ACHN (cell line): ENCODE measurements around the gene SGPP1.
"Not testable (repeated sequence)": the region's sequence is repeated elsewhere in the genome, so short reads cannot be mapped to it uniquely, and the experiment has no call there.

ENCODE experiments used
- DNase-seq: peaks from one replicate; pipeline ENCODE4 v3.0.0-alpha.2; 2015
- in situ Hi-C: cut with HindIII; loops from 2 replicates; pipeline ENCODE4 v1.10.0; 2017; ENCODE audit warnings: low sequenced_read_pairs, low pct_ligation_motif_present, low pct_unique_long_range_greater_than_20kb

SGPP1 gene, protein sequence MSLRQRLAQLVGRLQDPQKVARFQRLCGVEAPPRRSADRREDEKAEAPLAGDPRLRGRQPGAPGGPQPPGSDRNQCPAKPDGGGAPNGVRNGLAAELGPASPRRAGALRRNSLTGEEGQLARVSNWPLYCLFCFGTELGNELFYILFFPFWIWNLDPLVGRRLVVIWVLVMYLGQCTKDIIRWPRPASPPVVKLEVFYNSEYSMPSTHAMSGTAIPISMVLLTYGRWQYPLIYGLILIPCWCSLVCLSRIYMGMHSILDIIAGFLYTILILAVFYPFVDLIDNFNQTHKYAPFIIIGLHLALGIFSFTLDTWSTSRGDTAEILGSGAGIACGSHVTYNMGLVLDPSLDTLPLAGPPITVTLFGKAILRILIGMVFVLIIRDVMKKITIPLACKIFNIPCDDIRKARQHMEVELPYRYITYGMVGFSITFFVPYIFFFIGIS

DNA sequence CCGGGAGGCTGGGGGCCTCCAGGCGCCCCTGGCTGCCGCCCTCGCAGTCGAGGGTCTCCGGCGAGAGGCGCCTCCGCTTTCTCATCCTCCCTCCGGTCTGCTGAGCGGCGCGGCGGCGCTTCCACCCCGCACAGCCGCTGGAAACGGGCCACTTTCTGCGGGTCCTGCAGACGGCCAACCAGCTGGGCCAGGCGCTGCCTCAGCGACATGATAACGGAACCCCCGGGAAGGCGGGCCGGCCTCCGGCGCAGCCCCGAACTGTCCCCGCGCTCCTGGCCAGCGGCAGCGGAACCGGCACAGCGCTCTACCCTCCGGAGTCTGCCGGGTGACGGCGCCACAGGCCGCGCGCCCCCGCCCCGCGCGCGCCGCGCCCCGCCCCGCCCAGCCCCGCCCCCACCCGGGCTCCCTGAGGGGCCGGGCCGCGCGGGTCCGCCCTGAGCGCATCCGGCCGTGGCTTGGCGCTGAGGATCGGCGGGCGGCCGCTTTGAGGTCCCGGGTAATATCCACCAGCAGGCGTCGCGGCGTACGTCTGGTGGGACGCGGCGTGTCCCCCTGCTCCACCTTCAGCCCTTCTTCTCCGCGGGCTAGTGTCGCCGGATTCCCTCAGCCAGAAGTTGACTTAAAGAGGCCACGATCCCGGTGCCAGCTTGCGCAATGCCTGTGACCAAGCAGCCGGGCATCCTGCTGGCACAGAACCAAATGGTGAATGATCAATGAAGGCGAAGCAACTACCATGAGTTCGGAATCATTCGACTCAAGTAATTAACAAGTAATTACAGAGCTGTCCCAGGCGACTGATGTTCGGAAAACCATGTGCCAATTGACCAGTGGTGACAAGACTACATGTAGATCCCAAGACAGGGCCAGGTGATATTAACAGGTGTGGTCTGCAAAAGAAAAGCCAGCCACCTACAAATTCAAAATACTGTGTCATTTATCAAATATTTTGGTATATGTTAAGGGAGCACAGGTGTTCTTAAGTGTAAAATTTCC lies at the start of gene SGPP1:
SGPP1 (minus strand) TSS at position 330 of the 993 bp plus-strand sequence; CDS start at position 209, 121 bp downstream.
- in situ Hi-C loops, result no loop called here
- peak; percentile 82 for DNase-seq

DNA sequence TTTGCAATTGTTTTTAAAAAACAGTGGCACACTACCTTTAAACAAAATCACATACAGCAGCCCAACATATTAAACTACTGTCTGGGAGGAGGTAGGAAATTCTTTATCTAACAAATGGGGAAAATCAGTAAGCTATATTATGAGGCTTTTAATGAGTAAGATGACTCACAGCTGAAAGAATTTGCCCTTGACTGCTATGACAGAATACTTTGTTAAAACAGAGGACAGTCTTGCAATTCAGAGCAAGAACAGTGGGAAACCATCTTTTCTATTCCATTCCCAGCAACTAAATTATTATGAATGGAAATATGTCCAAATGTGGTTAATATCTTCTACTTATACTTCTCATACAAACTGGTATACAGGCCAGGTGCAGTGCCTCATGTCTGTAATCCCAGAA lies 49.2 kb upstream of the SGPP1 start:
- in situ Hi-C loops, result no loop called here
- peak; percentile 53 for DNase-seq

DNA sequence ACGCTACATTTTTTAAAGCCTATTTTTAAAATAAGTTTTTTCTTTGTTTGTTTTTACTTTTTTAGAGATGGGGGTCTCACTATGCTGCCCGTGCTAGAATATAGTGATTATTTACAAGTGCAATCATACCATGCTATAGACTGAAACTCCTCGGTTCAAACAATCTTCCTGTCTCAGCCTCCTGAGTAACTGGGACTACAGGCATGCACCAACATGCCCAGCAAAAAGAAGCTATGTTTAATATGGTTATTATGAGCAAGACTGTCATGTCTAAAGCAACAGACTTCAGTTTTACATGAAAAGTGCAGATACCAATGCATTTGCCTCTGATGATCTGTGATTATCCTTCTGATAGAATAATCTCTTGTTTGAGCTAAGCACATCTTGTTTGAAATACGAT lies 45.6 kb upstream of the SGPP1 start:
- DNase-seq, result no peak
- in situ Hi-C loops, result no loop called here

DNA sequence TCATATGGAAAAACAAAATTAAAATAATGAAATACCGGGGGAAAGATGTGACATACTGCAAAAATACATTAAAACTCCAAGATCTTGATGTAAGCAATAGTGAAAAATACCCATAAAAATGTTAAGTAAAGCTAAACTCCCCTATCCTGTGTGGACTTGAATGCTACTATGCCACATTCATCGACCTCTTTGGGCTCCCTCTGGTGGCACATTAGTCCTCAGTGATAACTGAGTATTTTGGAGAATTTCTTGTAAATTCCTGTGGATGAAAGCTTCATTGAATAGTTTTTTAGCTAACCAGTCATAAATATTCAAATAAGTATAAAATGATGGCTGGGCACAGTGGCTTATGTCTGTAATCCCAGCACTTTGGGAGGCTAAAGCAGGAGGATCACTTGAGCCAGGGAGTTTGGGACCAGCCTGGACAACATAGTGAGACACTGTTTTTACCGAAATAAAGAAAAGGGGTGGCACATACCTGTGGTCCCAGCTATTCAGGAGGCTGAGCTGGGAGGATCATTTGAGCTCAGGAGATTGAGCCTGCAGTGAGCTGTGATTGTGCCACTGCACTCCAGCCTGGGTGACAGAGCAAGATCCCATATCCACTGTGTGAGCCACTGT lies 42.4 kb upstream of the SGPP1 start:
- DNase-seq, result peak; percentile 55
- in situ Hi-C loops, result no loop called here

GRCh38 chr14:63766611-63767010 lies 38.7 kb upstream of the SGPP1 start:
- DNase-seq, result no peak
- in situ Hi-C loops, result no loop called here

GRCh38 chr14:63764620-63765139 lies 36.8 kb upstream of the SGPP1 start:
- no peak for DNase-seq
- in situ Hi-C loops, result no loop called here

DNA sequence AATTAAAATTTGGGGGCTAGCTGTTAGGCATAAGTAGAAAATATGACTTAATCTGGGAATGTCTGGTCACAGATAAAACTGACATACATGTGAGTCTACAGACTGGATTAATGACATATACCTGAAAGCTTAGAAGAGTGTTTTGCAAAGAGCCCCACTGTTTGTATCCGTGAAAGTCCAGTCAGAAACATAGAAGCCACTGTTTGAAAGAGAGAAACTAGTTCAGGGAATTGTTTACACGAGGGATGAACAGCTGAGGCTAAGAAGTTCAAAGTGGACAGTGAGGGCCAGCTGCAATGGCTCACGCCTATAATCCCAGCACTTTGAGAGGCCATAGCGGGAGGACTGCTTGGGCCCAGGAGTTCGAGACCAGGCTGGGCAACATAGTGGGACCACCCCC lies 36.2 kb upstream of the SGPP1 start:
- DNase-seq, result no peak
- in situ Hi-C loops, result no loop called here

GRCh38 chr14:63761351-63762117 lies 33.7 kb upstream of the SGPP1 start:
- in situ Hi-C loops, result no loop called here
- DNase-seq, result no peak

DNA sequence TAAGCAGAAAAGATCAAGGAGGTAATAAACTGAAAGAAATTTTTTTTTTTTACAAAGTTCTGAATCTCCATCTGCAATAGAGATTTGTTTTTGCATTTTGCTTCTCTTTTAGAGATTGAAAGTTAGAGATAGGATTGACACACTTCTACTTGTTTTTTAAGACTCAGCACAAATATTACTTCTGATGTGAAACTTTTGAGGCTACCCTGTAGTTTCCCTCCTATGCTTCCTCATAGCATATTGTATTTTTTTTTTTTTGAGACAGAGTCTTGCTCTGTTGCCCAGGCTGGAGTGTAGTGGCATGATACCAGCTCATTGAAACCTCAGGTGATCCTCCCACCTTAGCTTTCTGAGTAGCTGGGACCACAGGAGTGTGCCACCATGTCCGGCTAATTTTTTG lies 32.1 kb upstream of the SGPP1 start:
- in situ Hi-C loops, result no loop called here
- DNase-seq, result no peak

DNA sequence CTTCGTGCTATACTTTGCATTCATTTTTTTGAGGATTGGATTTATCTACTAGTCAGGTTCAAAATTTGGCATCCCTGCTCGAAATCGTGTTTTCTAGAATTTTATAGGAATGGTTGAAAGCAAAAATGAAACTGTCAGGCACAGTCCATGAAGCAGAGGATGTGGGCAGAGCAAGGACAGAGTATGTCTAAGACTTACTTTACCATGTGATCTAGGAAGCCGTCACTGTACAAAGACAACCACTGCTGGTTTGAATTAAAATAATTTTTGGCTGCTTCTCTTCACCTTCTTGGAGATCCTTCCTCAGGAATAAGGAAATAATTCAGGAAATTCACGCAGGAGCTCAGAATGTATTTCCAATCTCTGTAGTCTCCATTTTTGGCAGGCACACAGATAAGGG lies 31.6 kb upstream of the SGPP1 start:
- in situ Hi-C loops, result no loop called here
- DNase-seq, result no peak

DNA sequence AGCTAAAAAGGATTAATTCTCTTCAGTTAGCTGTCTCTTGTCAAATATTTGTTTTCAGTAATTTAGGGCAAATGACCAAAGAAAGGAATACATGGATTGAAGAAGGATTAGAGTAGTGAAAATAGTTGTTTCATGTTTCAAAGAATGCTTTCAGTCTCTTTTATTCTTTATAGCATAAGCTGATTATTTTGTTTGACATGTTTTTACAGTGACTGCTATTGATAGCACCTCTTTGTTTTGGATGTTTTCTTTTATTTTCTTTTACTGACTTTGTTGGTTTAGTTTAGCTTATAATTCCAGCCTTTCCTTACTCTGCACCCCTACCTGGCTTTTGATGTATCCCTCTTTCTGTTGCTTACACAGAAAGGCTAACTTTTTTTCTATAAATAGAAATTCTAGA lies 29.3 kb upstream of the SGPP1 start:
- no peak for DNase-seq
- in situ Hi-C loops, result no loop called here

GRCh38 chr14:63752449-63753169 lies 24.7 kb upstream of the SGPP1 start:
- peak; percentile 86 for DNase-seq
- in situ Hi-C loops, result no loop called here

DNA sequence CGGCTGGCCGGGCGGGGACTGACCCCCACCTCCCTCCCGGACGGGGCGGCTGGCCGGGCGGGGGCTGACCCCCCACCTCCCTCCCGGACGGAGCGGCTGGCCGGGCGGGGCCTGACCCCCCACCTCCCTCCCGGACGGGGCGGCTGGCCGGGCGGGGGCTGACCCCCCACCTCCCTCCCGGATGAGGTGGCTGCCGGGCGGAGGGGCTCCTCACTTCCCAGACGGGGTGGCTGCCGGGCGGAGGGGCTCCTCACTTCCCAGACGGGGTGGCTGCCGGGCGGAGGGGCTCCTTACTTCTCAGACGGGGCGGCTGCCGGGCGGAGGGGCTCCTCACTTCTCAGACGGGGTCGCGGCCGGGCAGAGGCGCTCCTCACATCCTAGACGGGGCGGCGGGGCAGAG lies 23.2 kb upstream of the SGPP1 start:
- in situ Hi-C loops, DNase-seq: not testable (repeated sequence)

DNA sequence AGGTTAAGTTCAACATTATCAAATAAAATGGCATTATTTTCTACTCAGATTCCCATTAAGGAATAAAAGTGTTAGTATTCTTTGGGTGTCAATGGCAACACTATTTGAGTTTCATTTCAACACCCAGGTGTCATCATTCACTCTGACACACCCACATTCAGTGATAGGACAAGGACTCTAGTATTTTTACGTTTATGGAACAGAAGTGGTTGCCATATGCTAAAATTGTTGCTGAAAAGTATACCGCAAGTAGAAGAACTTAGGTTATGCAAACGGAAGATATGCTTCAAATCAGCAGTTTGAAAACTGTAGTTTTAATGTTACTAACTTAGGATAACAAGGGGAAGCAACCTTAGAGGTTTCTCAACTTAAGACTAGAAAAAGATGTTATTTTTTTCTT lies 20.0 kb upstream of the SGPP1 start:
- DNase-seq, result no peak
- in situ Hi-C loops, result no loop called here

DNA sequence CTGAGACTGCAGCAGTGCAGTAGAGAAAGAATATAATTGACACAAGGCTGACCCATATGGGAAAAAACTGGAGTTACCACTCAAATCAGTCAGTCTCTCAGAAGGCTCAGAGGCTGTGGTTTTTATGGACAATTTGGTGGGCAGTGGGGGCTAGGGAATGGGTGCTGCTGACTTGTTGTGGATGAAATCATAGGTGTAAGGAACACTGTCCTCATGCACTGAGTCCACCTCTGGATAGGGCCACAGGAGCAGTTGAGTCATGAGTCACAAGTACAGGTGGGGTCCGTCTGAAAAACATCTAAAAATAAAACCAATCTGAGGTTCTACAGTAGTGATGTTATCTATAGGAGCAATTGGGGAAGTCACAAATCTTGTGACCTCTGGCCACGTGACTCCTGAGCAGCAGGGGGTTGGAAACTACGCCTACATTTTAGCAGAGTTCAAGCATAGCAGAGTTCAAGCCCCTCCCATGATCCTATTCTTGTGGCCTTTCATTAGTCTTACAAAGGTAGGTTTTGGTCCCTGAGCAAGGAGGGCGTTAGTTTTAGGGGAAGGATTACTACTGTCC lies 18.1 kb upstream of the SGPP1 start:
- no peak for DNase-seq
- in situ Hi-C loops, result no loop called here

DNA sequence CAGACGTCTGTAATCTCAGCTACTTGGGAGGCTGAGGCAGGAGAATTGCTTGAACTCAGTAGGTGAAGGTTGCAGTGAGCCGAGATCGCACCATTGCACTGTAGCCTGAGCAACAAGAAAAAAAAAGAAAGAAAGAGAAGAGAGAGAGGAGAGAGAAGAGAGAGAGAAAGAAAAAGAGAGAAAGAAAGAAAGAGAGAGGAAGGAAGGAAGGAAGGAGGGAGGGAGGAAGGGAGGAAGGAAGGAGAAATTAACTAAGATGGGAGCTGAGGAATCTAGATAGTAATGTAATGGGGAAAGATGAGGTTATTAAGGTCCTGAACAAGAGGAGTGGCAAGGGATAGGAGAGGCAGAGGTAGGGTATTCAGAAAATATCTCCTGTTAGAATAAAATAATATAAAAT lies 17.4 kb upstream of the SGPP1 start:
- DNase-seq, result no peak
- in situ Hi-C loops, result no loop called here

- in situ Hi-C loops, result no loop called here
- DNase-seq, result no peak
These were observed 9.7 kb upstream of the SGPP1 start for GRCh38 chr14:63737582-63738006.
